ENCODE data around the gene ZSCAN30. TPM values are rescaled to one million over a fixed set of nuclear protein-coding genes. Genes with fewer than 3 reads are reported as not detected.

Gene ZSCAN30
- total and polyA plus RNA-seq, 9 of the 15 experiments (the other 6 are each of a cell fraction or from before 2014, with no cell fraction given) = 4.6 to 13.6 (median 10.8) TPM

- TF ChIP-seq, protein P1, sequence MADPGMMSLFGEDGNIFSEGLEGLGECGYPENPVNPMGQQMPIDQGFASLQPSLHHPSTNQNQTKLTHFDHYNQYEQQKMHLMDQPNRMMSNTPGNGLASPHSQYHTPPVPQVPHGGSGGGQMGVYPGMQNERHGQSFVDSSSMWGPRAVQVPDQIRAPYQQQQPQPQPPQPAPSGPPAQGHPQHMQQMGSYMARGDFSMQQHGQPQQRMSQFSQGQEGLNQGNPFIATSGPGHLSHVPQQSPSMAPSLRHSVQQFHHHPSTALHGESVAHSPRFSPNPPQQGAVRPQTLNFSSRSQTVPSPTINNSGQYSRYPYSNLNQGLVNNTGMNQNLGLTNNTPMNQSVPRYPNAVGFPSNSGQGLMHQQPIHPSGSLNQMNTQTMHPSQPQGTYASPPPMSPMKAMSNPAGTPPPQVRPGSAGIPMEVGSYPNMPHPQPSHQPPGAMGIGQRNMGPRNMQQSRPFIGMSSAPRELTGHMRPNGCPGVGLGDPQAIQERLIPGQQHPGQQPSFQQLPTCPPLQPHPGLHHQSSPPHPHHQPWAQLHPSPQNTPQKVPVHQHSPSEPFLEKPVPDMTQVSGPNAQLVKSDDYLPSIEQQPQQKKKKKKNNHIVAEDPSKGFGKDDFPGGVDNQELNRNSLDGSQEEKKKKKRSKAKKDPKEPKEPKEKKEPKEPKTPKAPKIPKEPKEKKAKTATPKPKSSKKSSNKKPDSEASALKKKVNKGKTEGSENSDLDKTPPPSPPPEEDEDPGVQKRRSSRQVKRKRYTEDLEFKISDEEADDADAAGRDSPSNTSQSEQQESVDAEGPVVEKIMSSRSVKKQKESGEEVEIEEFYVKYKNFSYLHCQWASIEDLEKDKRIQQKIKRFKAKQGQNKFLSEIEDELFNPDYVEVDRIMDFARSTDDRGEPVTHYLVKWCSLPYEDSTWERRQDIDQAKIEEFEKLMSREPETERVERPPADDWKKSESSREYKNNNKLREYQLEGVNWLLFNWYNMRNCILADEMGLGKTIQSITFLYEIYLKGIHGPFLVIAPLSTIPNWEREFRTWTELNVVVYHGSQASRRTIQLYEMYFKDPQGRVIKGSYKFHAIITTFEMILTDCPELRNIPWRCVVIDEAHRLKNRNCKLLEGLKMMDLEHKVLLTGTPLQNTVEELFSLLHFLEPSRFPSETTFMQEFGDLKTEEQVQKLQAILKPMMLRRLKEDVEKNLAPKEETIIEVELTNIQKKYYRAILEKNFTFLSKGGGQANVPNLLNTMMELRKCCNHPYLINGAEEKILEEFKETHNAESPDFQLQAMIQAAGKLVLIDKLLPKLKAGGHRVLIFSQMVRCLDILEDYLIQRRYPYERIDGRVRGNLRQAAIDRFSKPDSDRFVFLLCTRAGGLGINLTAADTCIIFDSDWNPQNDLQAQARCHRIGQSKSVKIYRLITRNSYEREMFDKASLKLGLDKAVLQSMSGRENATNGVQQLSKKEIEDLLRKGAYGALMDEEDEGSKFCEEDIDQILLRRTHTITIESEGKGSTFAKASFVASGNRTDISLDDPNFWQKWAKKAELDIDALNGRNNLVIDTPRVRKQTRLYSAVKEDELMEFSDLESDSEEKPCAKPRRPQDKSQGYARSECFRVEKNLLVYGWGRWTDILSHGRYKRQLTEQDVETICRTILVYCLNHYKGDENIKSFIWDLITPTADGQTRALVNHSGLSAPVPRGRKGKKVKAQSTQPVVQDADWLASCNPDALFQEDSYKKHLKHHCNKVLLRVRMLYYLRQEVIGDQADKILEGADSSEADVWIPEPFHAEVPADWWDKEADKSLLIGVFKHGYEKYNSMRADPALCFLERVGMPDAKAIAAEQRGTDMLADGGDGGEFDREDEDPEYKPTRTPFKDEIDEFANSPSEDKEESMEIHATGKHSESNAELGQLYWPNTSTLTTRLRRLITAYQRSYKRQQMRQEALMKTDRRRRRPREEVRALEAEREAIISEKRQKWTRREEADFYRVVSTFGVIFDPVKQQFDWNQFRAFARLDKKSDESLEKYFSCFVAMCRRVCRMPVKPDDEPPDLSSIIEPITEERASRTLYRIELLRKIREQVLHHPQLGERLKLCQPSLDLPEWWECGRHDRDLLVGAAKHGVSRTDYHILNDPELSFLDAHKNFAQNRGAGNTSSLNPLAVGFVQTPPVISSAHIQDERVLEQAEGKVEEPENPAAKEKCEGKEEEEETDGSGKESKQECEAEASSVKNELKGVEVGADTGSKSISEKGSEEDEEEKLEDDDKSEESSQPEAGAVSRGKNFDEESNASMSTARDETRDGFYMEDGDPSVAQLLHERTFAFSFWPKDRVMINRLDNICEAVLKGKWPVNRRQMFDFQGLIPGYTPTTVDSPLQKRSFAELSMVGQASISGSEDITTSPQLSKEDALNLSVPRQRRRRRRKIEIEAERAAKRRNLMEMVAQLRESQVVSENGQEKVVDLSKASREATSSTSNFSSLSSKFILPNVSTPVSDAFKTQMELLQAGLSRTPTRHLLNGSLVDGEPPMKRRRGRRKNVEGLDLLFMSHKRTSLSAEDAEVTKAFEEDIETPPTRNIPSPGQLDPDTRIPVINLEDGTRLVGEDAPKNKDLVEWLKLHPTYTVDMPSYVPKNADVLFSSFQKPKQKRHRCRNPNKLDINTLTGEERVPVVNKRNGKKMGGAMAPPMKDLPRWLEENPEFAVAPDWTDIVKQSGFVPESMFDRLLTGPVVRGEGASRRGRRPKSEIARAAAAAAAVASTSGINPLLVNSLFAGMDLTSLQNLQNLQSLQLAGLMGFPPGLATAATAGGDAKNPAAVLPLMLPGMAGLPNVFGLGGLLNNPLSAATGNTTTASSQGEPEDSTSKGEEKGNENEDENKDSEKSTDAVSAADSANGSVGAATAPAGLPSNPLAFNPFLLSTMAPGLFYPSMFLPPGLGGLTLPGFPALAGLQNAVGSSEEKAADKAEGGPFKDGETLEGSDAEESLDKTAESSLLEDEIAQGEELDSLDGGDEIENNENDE (IDR thresholded peaks at IDR 0.05; ENCODE audit: low read depth, low read length) = no peak
- TF ChIP-seq BMI1 (IDR thresholded peaks at IDR 0.05; ENCODE audit: low read length) (no peak), HOXB6 (CRISPR knock-in tag; IDR thresholded peaks at IDR 0.05; ENCODE audit: borderline replicate concordance) (peak; percentile 46; the same call in 1 of the 2 replicates), ATF3 (IDR thresholded peaks at IDR 0.05) (peak; percentile 48; the same call in 1 of the 2 replicates), ATF3 (CRISPR knock-in tag; conservative IDR thresholded peaks at IDR 0.05) (no peak; the same call in 1 of the 2 replicates), MAZ (CRISPR knock-in tag; conservative IDR thresholded peaks at IDR 0.05 in 1 of 2, IDR thresholded peaks at IDR 0.05 in 1 of 2) (peak; percentile 64 to 78; a peak in 2 of 4 replicates), ADNP (tag; IDR thresholded peaks at IDR 0.05) (no peak), SLC30A9 (CRISPR knock-in tag; IDR thresholded peaks at IDR 0.05) (no peak), MXD1 (CRISPR knock-in tag; IDR thresholded peaks at IDR 0.05; ENCODE audit: borderline replicate concordance, poor library complexity, severe bottlenecking) (no peak), GTF2F1 (IDR thresholded peaks at IDR 0.05; ENCODE audit: low read depth, low read length) (peak; percentile 82; the same call in 1 of the 2 replicates), DDX20 (tag; IDR thresholded peaks at IDR 0.05; ENCODE audit: low read depth) (no peak)
- TF ChIP-seq, protein P2, sequence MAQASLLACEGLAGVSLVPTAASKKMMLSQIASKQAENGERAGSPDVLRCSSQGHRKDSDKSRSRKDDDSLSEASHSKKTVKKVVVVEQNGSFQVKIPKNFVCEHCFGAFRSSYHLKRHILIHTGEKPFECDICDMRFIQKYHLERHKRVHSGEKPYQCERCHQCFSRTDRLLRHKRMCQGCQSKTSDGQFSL (CRISPR knock-in tag; IDR thresholded peaks at IDR 0.05) = peak; percentile 56; the same call in 1 of the 2 replicates
- TF ChIP-seq, protein P2 (tag; IDR thresholded peaks at IDR 0.05) = no peak
These were observed at the start of gene ZSCAN30 (continued) for GRCh38 chr18:35290094-35290735.

Measured in K562 (cell line).